HepG2 (cell line): Measurements from ENCODE around the gene GAL3ST2. TPM values are rescaled to one million over a fixed set of nuclear protein-coding genes. Genes with fewer than 3 reads are reported as not detected.

Experiments
- ATAC-seq: fragments of 200-7000 bp; cut with Tn5 transposase; 3 replicates; pipeline ENCODE4 v1.9.1; 2020; ENCODE audit warnings: mild to moderate bottlenecking, moderate library complexity
- BruUV-seq: library from RNA; stranded (reverse); fragments of 400-500 nt; replicated peaks from 2 replicates; lab custom pipeline; 2021; lab: Mats Ljungman, UMichigan
- CTCF ChIA-PET: fragments of 300-600 bp; formaldehyde crosslinking; extraction: SDS; loops from one replicate; lab custom pipeline; 2021; ENCODE audit warnings: low total read pairs, inconsistent platforms, low intra/inter-chr PET ratio; lab: Yijun Ruan, JAX
- POLR2A ChIA-PET: fragments of 350-600 bp; sonication (Branson Sonifier 250); formaldehyde crosslinking; loops from one replicate; lab custom pipeline; 2020; ENCODE audit warnings: antibody characterized with exemption, inconsistent platforms; lab: Yijun Ruan, JAX
- DNase-seq: peaks from one replicate; pipeline ENCODE4 v3.0.0-alpha.2; 2015; ENCODE audit warnings: low spot score
- FAIRE-seq: peaks from 3 replicates; lab custom pipeline; 2011; peaks lifted over from hg19 to GRCh38; lab: Jason Lieb, UNC
- H2AFZ ChIP-seq: one replicate; pipeline ENCODE4 v1.6.1; 2011; ENCODE audit warnings: low read length, inconsistent platforms
- H3K27ac ChIP-seq: fragments of 300-600 bp; 3 replicates; pipeline ENCODE4 v1.8.0; 2011; ENCODE audit warnings: mixed run types, mild to moderate bottlenecking, mixed read lengths, low read length, inconsistent platforms; ENCODE audit not compliant: insufficient read depth; ENCODE audit errors: extremely low read length
- H3K27me3 ChIP-seq, 2 experiments: fragments of 200-600 bp in 1 of 2; 2 replicates in 1 of 2; 3 replicates in 1 of 2; pipeline versions ENCODE4 v1.6.0 to v1.8.0; 2011; ENCODE audit warnings: low read length in 2 of 2, mild to moderate bottlenecking in 2 of 2, moderate library complexity in 2 of 2, inconsistent platforms in 1 of 2; ENCODE audit not compliant: insufficient read depth in 2 of 2, control insufficient read depth in 1 of 2
- H3K36me3 ChIP-seq, 2 experiments: fragments of 200-600 bp in 1 of 2; replicated peaks in 1 of 2; 2 replicates in 1 of 2; 3 replicates in 1 of 2; pipeline versions ENCODE4 v1.5.1 to v1.8.0; 2011; ENCODE audit warnings: low read length in 2 of 2, inconsistent platforms in 1 of 2; ENCODE audit not compliant: insufficient read depth in 2 of 2, control insufficient read depth in 1 of 2
- H3K4me1 ChIP-seq: 2 replicates; pipeline ENCODE4 v1.5.1; 2012; ENCODE audit warnings: low read length, inconsistent platforms; ENCODE audit not compliant: insufficient read depth
- H3K4me2 ChIP-seq: 2 replicates; pipeline ENCODE4 v1.6.0; 2011; ENCODE audit warnings: low read depth, low read length, inconsistent platforms
- H3K4me3 ChIP-seq, 3 experiments: fragments of 200-600 bp in 1 of 3; sonication (generic), shearing (Covaris generic) in 1 of 3; replicated peaks in 1 of 3; 2 replicates each; pipeline ENCODE4 v1.5.1; 2011 to 2016; ENCODE audit warnings: low read length in 3 of 3, inconsistent platforms in 2 of 3, low read depth in 2 of 3, mild to moderate bottlenecking in 2 of 3, control low read depth in 1 of 3, mixed read lengths in 1 of 3; ENCODE audit not compliant: insufficient read depth in 1 of 3
- H3K79me2 ChIP-seq: one replicate; pipeline ENCODE4 v1.6.1; 2011; ENCODE audit warnings: low read length, inconsistent platforms; ENCODE audit not compliant: insufficient read depth
- H3K9ac ChIP-seq: 2 replicates; pipeline ENCODE4 v1.6.0; 2011; ENCODE audit warnings: mild to moderate bottlenecking, low read depth, low read length, inconsistent platforms; ENCODE audit not compliant: insufficient read depth
- H3K9me3 ChIP-seq: 2 replicates; pipeline ENCODE4 v1.5.1; 2012; ENCODE audit warnings: mild to moderate bottlenecking, low read length
- H4K20me1 ChIP-seq: 2 replicates; pipeline ENCODE4 v1.6.0; 2011; ENCODE audit warnings: inconsistent platforms, mild to moderate bottlenecking, low read length, moderate library complexity; ENCODE audit not compliant: insufficient read depth
- CBFB ChIP-seq: sonication (generic); formaldehyde crosslinking; IDR thresholded peaks from 2 replicates; pipeline ENCODE4 v1.4.0; 2020; ENCODE audit warnings: missing genetic modification reagents
- CBX1 ChIP-seq: IDR thresholded peaks from one replicate; pipeline ENCODE4 v1.6.1; 2016; ENCODE audit warnings: antibody characterized with exemption, low read depth
- FOXC1 ChIP-seq: sonication (generic); formaldehyde crosslinking; IDR thresholded peaks from 2 replicates; pipeline ENCODE4 v1.8.0; 2022; ENCODE audit warnings: mild to moderate bottlenecking, missing genetic modification reagents, borderline replicate concordance
- IKZF4 ChIP-seq: sonication (generic); formaldehyde crosslinking; IDR thresholded peaks from 2 replicates; pipeline ENCODE4 v1.5.1; 2020; ENCODE audit warnings: borderline replicate concordance, mild to moderate bottlenecking, low read depth, missing genetic modification reagents; ENCODE audit errors: not compliant biosample characterization
- ISL2 ChIP-seq: sonication (generic); formaldehyde crosslinking; IDR thresholded peaks from 2 replicates; pipeline ENCODE4 v1.5.0; 2020; ENCODE audit warnings: missing genetic modification reagents
- KDM4B ChIP-seq: sonication (generic); formaldehyde crosslinking; IDR thresholded peaks from 2 replicates; pipeline ENCODE4 v1.4.0; 2020; ENCODE audit warnings: missing genetic modification reagents
- MBD4 ChIP-seq: IDR thresholded peaks from 2 replicates; pipeline ENCODE4 v1.6.1; 2012; ENCODE audit warnings: low read length, inconsistent platforms, borderline replicate concordance
- PAX8 ChIP-seq: sonication (generic); formaldehyde crosslinking; IDR thresholded peaks from 2 replicates; pipeline ENCODE4 v1.8.0; 2022; ENCODE audit warnings: mild to moderate bottlenecking, missing genetic modification reagents, borderline replicate concordance
- PHF21A ChIP-seq: sonication (generic); formaldehyde crosslinking; IDR thresholded peaks from 2 replicates; pipeline ENCODE4 v1.5.0; 2020; ENCODE audit warnings: mild to moderate bottlenecking, missing genetic modification reagents
- PTBP1 ChIP-seq: fragments of 200-400 bp; formaldehyde crosslinking; IDR thresholded peaks from 2 replicates; pipeline ENCODE4 v1.6.1; 2018; ENCODE audit warnings: low read length, low read depth; ENCODE audit not compliant: poor library complexity, severe bottlenecking
- YEATS2 ChIP-seq: sonication (generic); formaldehyde crosslinking; IDR thresholded peaks from 2 replicates; pipeline ENCODE4 v1.4.0; 2020; ENCODE audit warnings: missing genetic modification reagents, borderline replicate concordance
- ZNF3 ChIP-seq: IDR thresholded peaks from 2 replicates; pipeline ENCODE4 v1.7.0; 2017; ENCODE audit warnings: inconsistent platforms
- ZNF451 ChIP-seq: sonication (generic); formaldehyde crosslinking; IDR thresholded peaks from 2 replicates; pipeline ENCODE4 v1.5.0; 2020; ENCODE audit warnings: mild to moderate bottlenecking, missing genetic modification reagents
- ZNF567 ChIP-seq: sonication (generic); formaldehyde crosslinking; IDR thresholded peaks from 2 replicates; pipeline ENCODE4 v1.8.1; 2023; ENCODE audit warnings: mild to moderate bottlenecking, missing genetic modification reagents, borderline replicate concordance
- ZNF691 ChIP-seq: sonication (generic); formaldehyde crosslinking; IDR thresholded peaks from 2 replicates; pipeline ENCODE4 v1.4.0; 2020; ENCODE audit warnings: missing genetic modification reagents, low read depth, mild to moderate bottlenecking, borderline replicate concordance
- ZSCAN21 ChIP-seq: sonication (generic); formaldehyde crosslinking; IDR thresholded peaks from 2 replicates; pipeline ENCODE4 v1.8.0; 2022; ENCODE audit warnings: mild to moderate bottlenecking, missing genetic modification reagents, moderate library complexity, borderline replicate concordance
- WGBS: methylation state at CpG from one replicate; pipeline ENCODE4 v1.1.6; 2017; ENCODE audit warnings: low lambda C conversion rate; 5-methylcytosine and 5-hydroxymethylcytosine counted together
- in situ Hi-C: cut with HindIII; loops from 2 replicates; pipeline ENCODE4 v1.10.0; 2017; ENCODE audit warnings: low pct_unique_long_range_greater_than_20kb; ENCODE audit not compliant: extremely low pct_ligation_motif_present
- intact Hi-C: fragments of 100-400 bp; cut with micrococcal nuclease; formaldehyde crosslinking; loops from one replicate; pipeline ENCODE4 v1.10.0; 2022; ENCODE audit not compliant: unreplicated experiment
- polyA plus RNA-seq, 8 experiments: library from polyadenylated mRNA; depleted of rRNA in 3 of 8; stranded (reverse) in 7 of 8; unstranded in 1 of 8; fragments of >200 nt; fragmentation: Illumina TruSeq in 4 of 8; extraction: Trizol in 4 of 8; gene quantifications; 2 replicates each; pipeline versions ENCODE4 v1.2.1 to v1.2.3, GENCODE V29; 2011 to 2016; ENCODE audit warnings: low read depth in 4 of 8, missing spikeins in 1 of 8, mixed read lengths in 1 of 8; ENCODE audit not compliant: insufficient read depth in 1 of 8
- total RNA-seq, 5 experiments: library from RNA; depleted of rRNA; stranded (reverse); fragments of >200 nt; fragmentation: Illumina TruSeq; extraction: Trizol; gene quantifications; 2 replicates each; pipeline ENCODE4 v1.2.3, GENCODE V29; 2016; ENCODE audit warnings: low read depth in 1 of 5
- TF ChIP-seq, protein P1 (sequence below): sonication (generic); formaldehyde crosslinking; IDR thresholded peaks from 2 replicates; pipeline ENCODE4 v1.5.0; 2020; ENCODE audit warnings: missing genetic modification reagents

Gene GAL3ST2
- total and polyA plus RNA-seq, 2 of the 13 experiments (the other 11 are each of a cell fraction or from before 2014, with no cell fraction given) = 0.17 to 0.20 TPM

GRCh38 chr2:241734467-241735208 is 42.0 kb upstream of the GAL3ST2 start, which contains the start of gene D2HGDH:
TSS of gene D2HGDH (plus strand) at chr2:241734630. CDS start at chr2:241735225, 595 bp downstream.
- H3K4me1 ChIP-seq = peaks cover 28% of the 10 kb centered on the region
- POLR2A ChIA-PET = interaction anchor here (0.5 to 6.5 kb wide), 20 partner anchors 9 to 420 kb away, joined by 3 to 113 read pairs (median 5); partner anchors contain the start of genes DTYMK, GAL3ST2, ING5 and NEU4
- H3K27me3 ChIP-seq = no peaks in the 10 kb centered on the region; a peak in 2 of 5 replicates
- H3K27ac ChIP-seq = peak within 1 kb of the TSS; percentile 91
- FAIRE-seq = no peak
- H3K4me2 ChIP-seq = peak within 1 kb of the TSS; percentile 97
- CTCF ChIA-PET = no interaction called here
- peak within 1 kb of the TSS; percentile 98 for H3K9ac ChIP-seq
- 1% methylated on average over 28 of the region's 98 CpGs for WGBS
- no peaks in the 10 kb centered on the region for H3K36me3 ChIP-seq
- peaks cover 3% of the 10 kb centered on the region for H3K79me2 ChIP-seq
- DNase-seq = peak; percentile 80
- H4K20me1 ChIP-seq = no peaks in the 10 kb centered on the region
- H3K9me3 ChIP-seq = no peaks in the 10 kb centered on the region
- no peak within 1 kb of the TSS for H2AFZ ChIP-seq
- peak; percentile 81 for ATAC-seq
- in situ Hi-C loops (loop anchor here (10.0 kb wide), 1 partner anchor 140 kb away; no protein-coding TSS in a partner anchor), intact Hi-C loops (loop anchor here (1.0 kb wide), 1 partner anchor 39 kb away; no protein-coding TSS in a partner anchor)
- BruUV-seq = TSS peak; percentile 87
- peak within 1 kb of the TSS; percentile 80 to 100 (median 96) for H3K4me3 ChIP-seq
- no peak for TF ChIP-seq ZNF3 (CRISPR knock-in tag)
- no peak; the same call in 1 of the 2 replicates for TF ChIP-seq YEATS2
- no peak; the same call in 1 of the 2 replicates for TF ChIP-seq PAX8 (CRISPR knock-in tag)
- 0 out of 2 replicates have a peak, but pooled peaks have one; percentile 19 for TF ChIP-seq ISL2 (CRISPR knock-in tag)
- TF ChIP-seq, protein P1, sequence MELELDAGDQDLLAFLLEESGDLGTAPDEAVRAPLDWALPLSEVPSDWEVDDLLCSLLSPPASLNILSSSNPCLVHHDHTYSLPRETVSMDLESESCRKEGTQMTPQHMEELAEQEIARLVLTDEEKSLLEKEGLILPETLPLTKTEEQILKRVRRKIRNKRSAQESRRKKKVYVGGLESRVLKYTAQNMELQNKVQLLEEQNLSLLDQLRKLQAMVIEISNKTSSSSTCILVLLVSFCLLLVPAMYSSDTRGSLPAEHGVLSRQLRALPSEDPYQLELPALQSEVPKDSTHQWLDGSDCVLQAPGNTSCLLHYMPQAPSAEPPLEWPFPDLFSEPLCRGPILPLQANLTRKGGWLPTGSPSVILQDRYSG = peak; percentile 38; the same call in 1 of the 2 replicates
- peak; percentile 76 for TF ChIP-seq CBX1
- TF ChIP-seq FOXC1 (CRISPR knock-in tag) = no peak
- TF ChIP-seq PTBP1 = no peak
- peak; percentile 76; the same call in 1 of the 2 replicates for TF ChIP-seq CBFB (CRISPR knock-in tag)
- TF ChIP-seq MBD4 = no peak
- TF ChIP-seq KDM4B = no peak; the same call in 1 of the 2 replicates
- peak; percentile 81 for TF ChIP-seq ZNF451 (CRISPR knock-in tag)
- TF ChIP-seq ZNF691 (CRISPR knock-in tag) = peak; percentile 70; the same call in 1 of the 2 replicates
- TF ChIP-seq ZNF567 (CRISPR knock-in tag) = peak; percentile 82; the same call in 1 of the 2 replicates
- TF ChIP-seq PHF21A (CRISPR knock-in tag) = no peak
- TF ChIP-seq IKZF4 (CRISPR knock-in tag) = peak; percentile 17
- peak; percentile 93 for TF ChIP-seq ZSCAN21 (CRISPR knock-in tag)
